GM12878 (cell line): Measurements from ENCODE around the gene KIF6. TPM values are rescaled to one million over a fixed set of nuclear protein-coding genes. Genes with fewer than 3 reads are reported as not detected.

Experiments
- ATAC-seq: fragments of 200-7000 bp; cut with Tn5 transposase; 3 replicates; pipeline ENCODE4 v1.9.1; 2020; ENCODE audit warnings: mild to moderate bottlenecking, moderate library complexity
- BruUV-seq: library from RNA; stranded (reverse); fragments of 400-500 nt; replicated peaks from 2 replicates; lab custom pipeline; 2021; lab: Mats Ljungman, UMichigan
- CTCF ChIA-PET: fragments of 300-600 bp; sonication (Branson Sonifier 250); formaldehyde crosslinking; extraction: SDS; loops from one replicate; lab custom pipeline; 2021; ENCODE audit warnings: inconsistent platforms; lab: Yijun Ruan, JAX
- POLR2A ChIA-PET: fragments of 350-600 bp; formaldehyde crosslinking; extraction: SDS; loops from one replicate; lab custom pipeline; 2021; ENCODE audit warnings: inconsistent platforms; lab: Charles Lee
- RAD21 ChIA-PET: fragments of 300-600 bp; sonication (Branson Sonifier 250); formaldehyde crosslinking; loops from one replicate; lab custom pipeline; 2023; ENCODE audit warnings: antibody characterized with exemption; ENCODE audit not compliant: unreplicated experiment; lab: Charles Lee
- SMC1A ChIA-PET: fragments of 300-600 bp; sonication (Branson Sonifier 250); formaldehyde crosslinking; loops from one replicate; lab custom pipeline; 2023; ENCODE audit not compliant: unreplicated experiment, uncharacterized antibody; lab: Charles Lee
- DNase-seq: peaks from one replicate; pipeline ENCODE4 v3.0.0-alpha.2; 2011; ENCODE audit warnings: low read depth, low spot score
- FAIRE-seq: peaks from 3 replicates; lab custom pipeline; 2011; peaks lifted over from hg19 to GRCh38; lab: Jason Lieb, UNC
- H2AFZ ChIP-seq: 2 replicates; pipeline ENCODE4 v1.6.0; 2011; ENCODE audit warnings: low read depth, low read length, control low read depth; ENCODE audit not compliant: control insufficient read depth
- H3K27ac ChIP-seq: 2 replicates; pipeline ENCODE4 v1.5.1; 2011; ENCODE audit warnings: control low read depth; ENCODE audit not compliant: control insufficient read depth, insufficient read depth
- H3K27me3 ChIP-seq, 2 experiments: replicated peaks in 1 of 2; 2 replicates each; pipeline versions ENCODE4 v1.6.0 to v1.6.1; 2011; ENCODE audit warnings: low read length in 1 of 2; ENCODE audit not compliant: control insufficient read depth in 2 of 2, insufficient read depth in 2 of 2
- H3K36me3 ChIP-seq, 2 experiments: 2 replicates each; pipeline ENCODE4 v1.5.1; 2011; ENCODE audit warnings: low read length in 1 of 2; ENCODE audit not compliant: control insufficient read depth in 2 of 2, insufficient read depth in 2 of 2
- H3K4me1 ChIP-seq: 2 replicates; pipeline ENCODE4 v1.6.1; 2011; ENCODE audit warnings: mild to moderate bottlenecking, low read length, moderate library complexity, mixed read lengths; ENCODE audit not compliant: control insufficient read depth, insufficient read depth
- H3K4me2 ChIP-seq: 2 replicates; pipeline ENCODE4 v1.6.0; 2011; ENCODE audit warnings: control low read depth; ENCODE audit not compliant: control insufficient read depth, insufficient read depth
- H3K4me3 ChIP-seq: fragments of 200-600 bp; sonication (generic); 2 replicates; pipeline ENCODE4 v1.5.1; 2016
- H3K79me2 ChIP-seq: 2 replicates; pipeline ENCODE4 v1.6.0; 2011; ENCODE audit warnings: low read length; ENCODE audit not compliant: control insufficient read depth, insufficient read depth
- H3K9ac ChIP-seq: 2 replicates; pipeline ENCODE4 v1.8.0; 2011; ENCODE audit warnings: low read length, control low read depth, mixed read lengths; ENCODE audit not compliant: control insufficient read depth, insufficient read depth
- H3K9me3 ChIP-seq: replicated peaks from 3 replicates; pipeline ENCODE4 v1.5.1; 2011; ENCODE audit warnings: mild to moderate bottlenecking, low read length; ENCODE audit not compliant: control insufficient read depth, insufficient read depth
- H4K20me1 ChIP-seq: 2 replicates; pipeline ENCODE4 v1.6.0; 2011; ENCODE audit not compliant: control insufficient read depth, insufficient read depth
- IRF5 ChIP-seq: fragments of 450-650 bp; IDR thresholded peaks from 2 replicates; pipeline ENCODE4 v1.6.1; 2017; ENCODE audit warnings: borderline replicate concordance
- MYC ChIP-seq: IDR thresholded peaks from 2 replicates; pipeline ENCODE4 v1.6.1; 2011; ENCODE audit warnings: mild to moderate bottlenecking, low read length, moderate library complexity, inconsistent platforms; ENCODE audit not compliant: insufficient read depth, insufficient replicate concordance, insufficient read length, severe bottlenecking
- NBN ChIP-seq: fragments of 450-650 bp; IDR thresholded peaks from 2 replicates; pipeline ENCODE4 v1.6.1; 2016
- PBX3 ChIP-seq: IDR thresholded peaks from 2 replicates; pipeline ENCODE4 v1.6.1; 2011; ENCODE audit warnings: mild to moderate bottlenecking, low read depth, low read length, moderate library complexity; ENCODE audit not compliant: insufficient replicate concordance
- PRDM15 ChIP-seq: fragments of 450-650 bp; formaldehyde crosslinking; IDR thresholded peaks from 2 replicates; pipeline ENCODE4 v1.4.0; 2020; ENCODE audit warnings: mild to moderate bottlenecking, moderate library complexity
- RCOR1 ChIP-seq: conservative IDR thresholded peaks from 2 replicates; pipeline ENCODE4 v1.6.1; 2012; ENCODE audit warnings: low read depth, low read length, improper control_type of control experiment
- RFX5 ChIP-seq: IDR thresholded peaks from 2 replicates; pipeline ENCODE4 v1.6.1; 2011; ENCODE audit warnings: low read depth, low read length, improper control_type of control experiment
- WRNIP1 ChIP-seq: IDR thresholded peaks from 2 replicates; pipeline ENCODE4 v1.6.1; 2011; ENCODE audit warnings: low read depth, low read length, improper control_type of control experiment, borderline replicate concordance
- WGBS: methylation state at CpG from one replicate; pipeline ENCODE4 v1.1.6; 2016; ENCODE audit warnings: low lambda C conversion rate; ENCODE audit not compliant: insufficient replicate concordance, insufficient coverage; ENCODE audit errors: missing lambda C conversion rate; 5-methylcytosine and 5-hydroxymethylcytosine counted together
- in situ Hi-C: fragments of 300-500 bp; cut with MboI; formaldehyde crosslinking; loops from 9 replicates; pipeline ENCODE4 v1.14.3; 2018; ENCODE audit warnings: mixed read lengths
- intact Hi-C: fragments of 100-400 bp; cut with micrococcal nuclease; formaldehyde crosslinking; loops from one replicate; pipeline ENCODE4 v1.14.2; 2022; ENCODE audit not compliant: unreplicated experiment
- polyA plus RNA-seq, 11 experiments: library from polyadenylated mRNA; depleted of rRNA in 4 of 11; unstranded in 6 of 11; stranded (reverse) in 5 of 11; fragments of >200 nt; fragmentation: Nextera tagmentation in 4 of 11; fragmentation: Illumina TruSeq in 1 of 11; extraction: Ambion mirVana in 4 of 11; extraction: Trizol in 1 of 11; gene quantifications; 1 replicate in 1 of 11; 2 replicates in 10 of 11; pipeline versions ENCODE4 v1.2.1 to v1.2.3, GENCODE V29; 2011 to 2016; ENCODE audit warnings: inconsistent platforms in 2 of 11, missing spikeins in 2 of 11, low read depth in 1 of 11
- total RNA-seq, 4 experiments: library from RNA; depleted of rRNA in 3 of 4; stranded (reverse); fragments of >200 nt in 3 of 4; fragmentation: Illumina TruSeq in 1 of 4; extraction: Trizol in 1 of 4; gene quantifications; 2 replicates each; pipeline versions ENCODE4 v1.2.1 to v1.2.3, GENCODE V29; 2013 to 2021

The KIF6 gene
- total and polyA plus RNA-seq, 10 of the 15 experiments (the other 5 are each of a cell fraction or from before 2014, with no cell fraction given): 0.09 to 1.0 (median 0.28) TPM

- no peak for TF ChIP-seq IRF5
- no peak for TF ChIP-seq RFX5
- no peak for TF ChIP-seq MYC
- TF ChIP-seq NBN: no peak
- TF ChIP-seq PRDM15 (CRISPR knock-in tag): no peak
Observed at GRCh38 chr6:39576556-39577303, 148.5 kb downstream of the KIF6 start (continued).

- Histone ChIP-seq H2AFZ (no peak overlapping the region), H3K36me3 (no peaks in the 10 kb centered on the region), H3K4me1 (no peaks in the 10 kb centered on the region), H3K9me3 (no peaks in the 10 kb centered on the region), H3K4me2 (no peak overlapping the region), H3K27ac (no peak overlapping the region), H3K79me2 (no peaks in the 10 kb centered on the region), H3K9ac (no peak overlapping the region), H4K20me1 (no peaks in the 10 kb centered on the region), H3K4me3 (no peak overlapping the region), H3K27me3 (no peaks in the 10 kb centered on the region)
- ATAC-seq (no peak), DNase-seq (no peak), FAIRE-seq (no peak)
- WGBS: 61% methylated on average over 7 of the region's 7 CpGs
- in situ Hi-C loops: no loop called here
- CTCF ChIA-PET: interaction anchor here (0.8 kb wide), 1 partner anchor 10 kb away, joined by 3 read pairs; no protein-coding TSS in a partner anchor
- POLR2A ChIA-PET: interaction anchor here (0.5 kb wide), 1 partner anchor 848 kb away, joined by 4 read pairs; no protein-coding TSS in a partner anchor
- intact Hi-C loops: no loop called here
- SMC1A ChIA-PET: interaction anchor here (0.9 kb wide), 1 partner anchor 11 kb away, joined by 4 read pairs; no protein-coding TSS in a partner anchor
- RAD21 ChIA-PET: no interaction called here
- no TSS peak for BruUV-seq
- TF ChIP-seq WRNIP1: no peak
- no peak for TF ChIP-seq PBX3
- no peak for TF ChIP-seq PRDM15 (CRISPR knock-in tag)
- TF ChIP-seq RFX5: no peak
- no peak for TF ChIP-seq RCOR1
Observed at GRCh38 chr6:39574991-39575390, 150.2 kb downstream of the KIF6 start.
